ENCODE results near the gene NINJ2.

Gene NINJ2

DNA sequence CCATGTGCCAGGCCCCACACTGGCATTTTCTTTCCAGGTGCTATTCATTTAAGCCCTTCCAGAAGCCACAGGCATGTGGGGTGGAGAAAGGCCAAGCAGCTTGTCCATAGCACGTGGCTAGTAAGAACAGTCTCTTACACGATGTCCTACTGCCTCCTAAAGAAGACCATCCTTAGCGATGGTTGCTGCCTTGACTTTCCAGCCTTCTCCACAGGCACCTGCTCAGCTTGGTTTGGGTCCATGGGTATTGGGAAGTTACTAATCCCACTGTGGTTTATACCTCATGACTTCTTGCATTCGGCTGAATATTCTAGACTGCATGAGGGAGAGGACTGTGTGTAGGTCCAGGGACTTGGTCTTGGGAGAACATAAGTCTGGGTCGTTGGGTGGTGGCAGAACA lies 49.2 kb downstream of the NINJ2 start:
- no peak for DNase-seq (ENCODE audit: low read depth)

GRCh38 chr12:612886-613285 lies 50.4 kb downstream of the NINJ2 start:
- DNase-seq (ENCODE audit: low read depth): no peak

DNA sequence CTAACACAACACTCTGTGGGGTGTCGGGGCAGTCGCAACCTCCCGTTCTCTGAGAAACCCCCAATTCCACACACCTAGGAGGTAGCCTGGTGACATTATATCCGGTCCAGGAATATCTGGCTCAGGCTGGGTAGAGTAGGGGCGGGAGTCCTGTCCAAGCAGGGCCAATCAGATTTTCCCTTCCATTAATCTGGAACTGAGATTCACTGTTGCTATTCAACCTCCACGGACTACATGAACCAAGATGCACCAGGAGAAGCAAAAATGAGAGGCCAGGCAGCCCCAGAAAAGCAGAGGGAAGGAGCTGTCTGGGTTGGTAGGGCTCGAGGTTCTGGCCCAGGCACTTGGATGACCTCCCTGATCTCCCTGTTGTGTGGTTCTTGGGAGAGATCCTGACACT lies 51.0 kb downstream of the NINJ2 start:
- DNase-seq (ENCODE audit: low read depth): no peak

DNA sequence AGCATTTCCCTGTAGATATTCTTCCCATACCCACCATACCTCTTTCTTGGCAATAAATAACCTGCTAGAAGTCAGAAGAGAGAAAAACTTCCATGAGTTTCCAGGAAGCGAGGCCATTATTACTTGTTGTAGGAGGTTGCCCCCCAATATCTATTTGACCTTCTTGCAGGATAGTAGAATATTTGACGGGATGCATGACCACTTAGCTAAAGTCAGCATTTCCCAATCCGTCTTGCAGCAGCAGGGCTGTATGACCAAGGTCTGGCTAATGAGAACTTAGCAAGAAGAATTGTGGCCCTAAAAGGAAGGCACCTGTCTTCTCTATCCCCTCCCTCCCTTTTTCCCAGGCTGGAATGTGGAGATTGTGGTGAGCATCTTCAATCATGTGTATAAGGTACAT lies 51.5 kb downstream of the NINJ2 start:
- DNase-seq (ENCODE audit: low read depth): no peak

DNA sequence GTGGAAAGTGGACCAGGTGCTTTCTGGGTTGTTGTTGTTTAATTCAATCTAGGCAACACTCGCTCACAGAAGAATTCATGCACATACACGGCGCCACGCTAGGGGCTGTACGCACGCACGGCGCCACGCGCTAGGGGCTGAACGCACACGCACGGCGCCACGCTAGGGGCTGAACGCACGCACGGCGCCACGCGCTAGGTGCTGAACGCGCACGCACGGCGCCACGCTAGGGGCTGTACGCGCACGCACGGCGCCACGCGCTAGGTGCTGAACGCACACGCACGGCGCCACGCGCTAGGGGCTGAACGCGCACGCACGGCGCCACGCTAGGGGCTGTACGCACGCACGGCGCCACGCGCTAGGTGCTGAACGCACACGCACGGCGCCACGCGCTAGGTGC lies 54.3 kb downstream of the NINJ2 start:
- no peak for DNase-seq (ENCODE audit: low read depth)

- no peak for DNase-seq (ENCODE audit: low read depth)
Measured at GRCh38 chr12:608413-608812, 54.8 kb downstream of the NINJ2 start.

GRCh38 chr12:607541-608001 lies 55.7 kb downstream of the NINJ2 start:
- no peak for DNase-seq (ENCODE audit: low read depth)

- DNase-seq (ENCODE audit: low read depth): no peak
Measured at GRCh38 chr12:604956-605355, 58.3 kb downstream of the NINJ2 start.

GRCh38 chr12:602700-603068 lies 60.6 kb downstream of the NINJ2 start:
- no peak for DNase-seq (ENCODE audit: low read depth)

DNA sequence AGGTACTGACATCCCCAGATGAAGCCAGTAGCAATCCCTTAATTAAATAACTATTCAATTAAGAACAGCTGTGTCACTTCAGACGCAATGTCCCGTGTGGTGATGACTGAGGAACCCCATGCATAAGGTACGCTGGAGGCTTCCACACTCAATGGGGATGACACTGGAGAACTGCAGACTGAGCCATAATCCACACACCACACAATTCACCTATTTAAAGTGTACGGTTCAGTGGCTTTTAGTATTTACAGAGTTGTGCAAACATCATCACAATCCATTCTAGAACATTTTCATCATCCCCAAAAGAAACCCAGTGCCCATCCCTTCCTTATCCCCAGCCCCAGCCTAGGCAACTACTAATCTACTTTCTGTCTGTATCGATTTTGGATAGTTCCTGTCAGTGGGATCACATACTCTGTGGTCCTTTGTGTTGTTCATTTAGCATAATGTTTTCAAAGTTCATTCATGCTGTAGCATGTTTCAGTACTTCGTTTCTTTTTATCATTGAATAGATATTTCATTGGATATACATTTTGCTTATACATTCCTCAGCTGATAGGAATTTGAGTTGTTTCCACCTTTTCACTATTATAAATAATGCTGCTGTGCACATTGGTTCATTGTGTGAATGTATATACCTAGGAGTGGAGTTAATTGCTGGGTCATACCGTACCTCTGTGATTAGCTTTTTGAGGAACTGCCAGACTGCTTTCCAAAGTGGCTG lies 61.1 kb downstream of the NINJ2 start:
- no peak for DNase-seq (ENCODE audit: low read depth)

DNA sequence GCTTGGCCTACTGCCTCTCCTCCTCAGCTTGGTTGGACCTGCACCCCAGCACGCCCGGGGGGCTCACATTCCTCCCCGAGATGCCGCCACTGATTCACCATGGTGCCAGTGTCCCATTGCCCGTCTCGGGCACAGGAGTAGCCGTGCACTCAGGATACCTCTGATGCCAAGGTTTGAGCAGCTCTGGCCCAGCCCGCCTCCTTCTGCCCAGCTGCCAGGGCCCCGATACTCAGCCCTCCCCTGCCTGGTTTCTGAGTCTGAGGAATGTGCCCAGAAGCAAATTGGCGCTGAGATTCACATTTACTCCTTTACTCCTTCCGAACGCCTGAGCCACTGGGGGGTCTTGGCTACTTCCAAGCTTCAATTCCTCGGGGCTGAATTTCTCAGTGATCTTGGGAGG lies 63.5 kb downstream of the NINJ2 start:
- no peak for DNase-seq (ENCODE audit: low read depth)

DNA sequence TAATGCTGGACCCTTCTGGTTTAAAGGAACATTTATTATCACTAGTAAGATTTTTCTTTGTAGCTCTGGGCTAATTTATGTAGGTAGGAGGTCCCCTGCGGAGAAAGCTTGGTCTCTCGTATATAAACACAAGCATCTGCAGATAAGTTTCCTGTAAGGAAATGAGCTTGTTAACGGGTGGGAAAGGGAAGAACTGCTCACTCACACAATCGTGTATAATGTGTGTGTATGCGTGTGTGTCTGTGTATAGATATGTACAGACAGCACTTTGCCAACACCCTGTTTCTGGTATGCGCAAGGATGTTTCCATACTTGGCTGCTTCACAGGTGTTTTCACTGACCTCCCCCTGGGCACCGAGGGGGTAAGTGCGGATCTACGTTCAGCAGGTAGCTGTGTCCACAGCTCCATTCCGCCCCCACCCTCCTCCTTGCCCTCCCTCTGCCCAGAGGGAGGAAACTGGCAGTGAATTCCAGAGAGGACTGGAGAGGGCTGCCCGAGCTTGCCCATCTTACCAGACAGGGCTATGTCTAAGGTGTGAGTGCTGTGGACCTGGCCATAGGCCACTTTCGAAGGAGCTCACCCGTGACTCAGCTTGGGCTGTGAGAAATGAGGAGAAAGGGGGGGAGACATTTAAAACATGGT lies 65.2 kb downstream of the NINJ2 start:
- DNase-seq (ENCODE audit: low read depth): no peak

DNA sequence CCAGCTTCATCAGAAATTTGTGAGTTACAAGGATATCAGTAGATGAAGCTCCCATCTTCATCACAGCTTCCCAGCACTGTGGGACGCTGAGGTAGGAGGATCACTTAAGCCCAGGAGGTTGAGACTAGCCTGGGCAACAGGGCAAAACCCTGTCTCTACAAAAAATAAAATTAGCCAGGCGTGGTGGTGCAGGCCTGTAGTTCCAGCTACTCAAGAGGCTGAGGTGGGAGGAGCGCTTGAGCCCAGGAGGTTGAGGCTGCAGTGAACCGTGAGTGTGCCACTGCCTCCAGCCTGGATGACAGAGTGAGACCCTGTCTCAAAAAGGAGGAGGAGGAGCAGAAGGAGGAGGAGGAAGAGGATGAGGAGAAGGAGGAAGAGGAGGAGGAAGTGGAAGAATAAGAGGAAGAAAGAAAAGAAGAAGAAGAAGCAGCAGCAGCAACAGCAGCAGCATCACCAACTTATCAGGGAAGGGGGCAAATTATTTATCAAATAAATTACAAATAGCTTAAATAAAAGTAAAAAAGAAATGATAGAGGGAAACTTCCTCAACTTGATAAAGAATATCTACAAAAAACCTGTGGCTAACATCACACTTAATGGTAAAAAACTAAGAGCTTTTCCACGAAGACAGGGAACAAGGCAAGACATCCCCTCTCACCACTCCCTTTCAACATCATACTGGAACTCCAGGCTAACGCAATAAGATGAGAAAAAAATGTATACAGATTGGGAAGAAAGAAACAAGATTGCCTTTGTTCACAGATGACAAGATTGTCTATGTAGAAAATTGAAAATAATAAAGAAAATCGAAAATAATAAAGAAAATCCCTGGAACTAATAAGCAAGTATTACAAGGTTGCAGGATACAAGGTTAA lies 69.6 kb downstream of the NINJ2 start:
- no peak for DNase-seq (ENCODE audit: low read depth)

DNA sequence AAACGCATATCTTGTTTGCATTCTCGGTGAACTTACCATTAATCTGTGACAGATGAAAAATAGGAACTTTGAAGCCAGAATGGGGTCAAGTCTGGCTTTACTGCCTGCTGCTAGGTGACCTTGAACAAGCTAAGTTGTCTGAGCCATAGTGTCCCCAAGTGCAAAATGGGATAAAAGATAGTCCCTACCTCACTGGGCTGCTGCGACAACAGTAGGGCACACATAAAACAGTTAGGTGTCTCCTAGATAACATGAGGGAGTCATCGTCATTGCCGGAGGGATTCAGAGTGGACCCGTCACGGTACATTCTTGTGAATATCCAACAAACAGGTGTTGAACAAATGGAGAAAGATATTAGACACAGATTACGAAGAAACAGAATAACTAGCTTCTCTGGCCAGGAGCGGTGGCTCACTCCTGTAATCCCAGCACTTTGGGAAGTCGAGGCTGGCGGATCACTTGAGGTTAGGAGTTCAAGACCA lies 71.2 kb downstream of the NINJ2 start:
- no peak for DNase-seq (ENCODE audit: low read depth)

GRCh38 chr12:591167-592023 lies 71.8 kb downstream of the NINJ2 start:
- DNase-seq (ENCODE audit: low read depth): no peak

DNA sequence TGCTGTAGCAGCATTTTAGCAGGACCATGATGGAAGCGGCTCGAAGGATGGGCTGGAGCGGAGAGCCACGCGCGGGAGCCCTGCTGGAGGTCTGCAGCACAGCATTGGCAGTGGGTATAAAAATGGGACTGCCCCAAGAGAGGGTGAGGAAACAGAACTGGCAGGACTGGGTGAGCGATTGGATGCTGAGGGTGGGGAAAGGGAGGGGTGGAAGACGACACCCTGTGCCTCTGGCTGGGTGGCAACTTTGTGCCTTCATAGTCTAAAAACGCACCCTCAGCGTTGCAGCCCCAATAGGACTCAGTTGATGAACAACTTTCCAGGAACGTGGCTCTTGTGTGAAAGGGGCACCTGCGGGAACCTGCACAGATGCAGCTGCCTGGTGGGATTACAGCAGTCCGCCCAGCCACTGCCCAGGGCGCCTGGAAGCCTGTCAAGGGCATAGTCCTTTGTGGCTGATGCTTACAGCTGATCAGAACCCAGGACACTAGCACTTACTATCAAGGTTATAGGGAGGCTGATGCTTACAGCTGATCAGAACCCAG lies 73.0 kb downstream of the NINJ2 start:
- DNase-seq (ENCODE audit: low read depth): no peak

- no peak for DNase-seq (ENCODE audit: low read depth)
Measured at GRCh38 chr12:588646-589045, 74.6 kb downstream of the NINJ2 start.

- DNase-seq (ENCODE audit: low read depth): no peak
Measured at GRCh38 chr12:588024-588322, 75.3 kb downstream of the NINJ2 start.

DNA sequence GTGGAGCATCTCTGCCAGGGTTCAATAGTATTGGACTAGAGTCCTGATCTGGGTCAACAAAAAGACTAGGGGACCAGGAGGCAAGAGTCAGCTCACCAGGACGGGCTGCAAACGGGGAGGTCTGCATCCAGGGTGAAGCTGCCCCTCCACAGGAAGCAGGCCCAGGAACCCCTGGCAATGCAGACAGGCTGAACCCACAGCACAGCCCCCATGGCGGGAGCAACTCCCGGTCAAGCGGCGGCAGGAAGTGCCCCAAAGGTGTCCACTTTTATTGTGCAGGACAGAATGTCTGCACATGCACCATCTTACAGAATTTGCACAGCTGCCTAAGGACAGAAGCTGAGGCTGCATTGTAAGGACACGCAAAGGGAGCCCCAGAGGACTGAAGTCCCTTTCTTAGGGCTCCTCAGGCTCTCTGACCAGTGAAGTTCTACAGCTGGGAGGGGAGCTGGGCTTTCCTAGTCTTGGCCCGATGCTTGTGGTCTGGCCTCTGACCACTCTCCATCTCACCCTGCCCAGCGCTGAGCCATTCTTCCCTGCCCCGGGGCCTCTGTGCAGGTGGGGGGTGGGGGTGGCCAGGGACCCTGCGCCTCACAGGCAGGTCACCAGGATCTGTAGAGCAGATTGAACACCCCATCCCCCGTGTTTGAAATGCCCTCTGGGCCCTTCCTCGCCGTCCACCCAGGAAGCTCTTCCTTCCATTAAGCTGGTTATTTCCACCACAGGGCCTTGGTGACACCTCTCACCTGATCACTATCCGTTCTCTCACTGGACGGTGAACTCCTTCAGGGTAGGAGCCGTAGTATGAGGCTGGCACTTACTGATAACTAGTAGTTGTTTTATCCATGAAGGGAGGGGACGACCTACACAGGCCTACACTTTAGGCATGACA lies 75.9 kb downstream of the NINJ2 start:
- no peak for DNase-seq (ENCODE audit: low read depth)

GRCh38 chr12:586318-587071 lies 76.8 kb downstream of the NINJ2 start:
- no peak for DNase-seq (ENCODE audit: low read depth)
